Type B pancreatic cell (in vitro differentiated cells): ENCODE measurements around the gene ENKD1. TPM values are rescaled to one million over a fixed set of nuclear protein-coding genes. Genes with fewer than 3 reads are reported as not detected.

Experiments used
- DNase-seq: peaks from one replicate; pipeline ENCODE4 v3.0.0; 2021; ENCODE audit warnings: mixed read lengths; ENCODE audit not compliant: unreplicated experiment; ENCODE audit errors: extremely low spot score
- H3K27ac Mint-ChIP-seq: 2 replicates; pipeline ENCODE4 v1.8.0; 2021; ENCODE audit warnings: mild to moderate bottlenecking, mixed read lengths
- H3K27me3 Mint-ChIP-seq: 2 replicates; pipeline ENCODE4 v1.8.0; 2021; ENCODE audit warnings: mixed read lengths
- H3K36me3 Mint-ChIP-seq: 2 replicates; pipeline ENCODE4 v1.8.0; 2021; ENCODE audit warnings: mixed read lengths
- H3K4me1 Mint-ChIP-seq: one replicate; pipeline ENCODE4 v1.8.0; 2021; ENCODE audit warnings: mixed read lengths; ENCODE audit not compliant: unreplicated experiment
- H3K4me3 Mint-ChIP-seq: 2 replicates; pipeline ENCODE4 v1.8.0; 2021; ENCODE audit warnings: mild to moderate bottlenecking, mixed read lengths
- H3K9me3 Mint-ChIP-seq: 2 replicates; pipeline ENCODE4 v1.8.0; 2021; ENCODE audit warnings: mixed read lengths
- total RNA-seq: library from RNA; stranded (reverse); gene quantifications from 2 replicates; pipeline ENCODE4 v1.2.1, GENCODE V29; 2021; ENCODE audit warnings: low replicate concordance
- TF ChIP-seq, protein P1 (sequence below): fragments of 200-600 bp; sonication (generic); conservative IDR thresholded peaks from 2 replicates; pipeline ENCODE4 v1.5.0; 2021; ENCODE audit warnings: antibody characterized with exemption, mild to moderate bottlenecking

ENKD1 gene
- total RNA-seq, 1 donor from 2014 or later = 18.8 TPM

DNA sequence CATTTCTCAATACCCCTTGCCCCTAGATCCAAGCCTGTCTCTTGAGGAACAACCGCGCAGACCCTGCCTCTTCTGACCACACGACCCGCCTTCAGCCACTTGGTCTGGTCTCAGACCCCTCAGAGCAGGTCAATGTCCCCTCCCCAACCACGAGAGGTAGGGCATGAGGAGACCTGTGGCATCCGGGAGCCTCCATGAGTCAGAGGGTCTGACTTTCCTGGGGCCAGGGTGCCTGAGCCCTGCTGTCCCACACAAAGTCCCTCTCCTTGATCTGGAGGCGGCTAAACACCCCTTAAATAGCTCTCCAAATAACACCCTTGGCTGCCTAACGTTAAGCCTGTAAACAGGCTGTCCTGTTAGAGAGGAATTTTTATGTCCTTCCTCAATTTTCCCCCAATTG lies 16.5 kb downstream of the ENKD1 start:
- no peaks in the 10 kb centered on the region for H3K4me1 Mint-ChIP-seq
- no peak overlapping the region for H3K27ac Mint-ChIP-seq
- no peak for DNase-seq
- no peaks in the 10 kb centered on the region for H3K9me3 Mint-ChIP-seq
- no peak overlapping the region for H3K4me3 Mint-ChIP-seq
- TF ChIP-seq, protein P1, sequence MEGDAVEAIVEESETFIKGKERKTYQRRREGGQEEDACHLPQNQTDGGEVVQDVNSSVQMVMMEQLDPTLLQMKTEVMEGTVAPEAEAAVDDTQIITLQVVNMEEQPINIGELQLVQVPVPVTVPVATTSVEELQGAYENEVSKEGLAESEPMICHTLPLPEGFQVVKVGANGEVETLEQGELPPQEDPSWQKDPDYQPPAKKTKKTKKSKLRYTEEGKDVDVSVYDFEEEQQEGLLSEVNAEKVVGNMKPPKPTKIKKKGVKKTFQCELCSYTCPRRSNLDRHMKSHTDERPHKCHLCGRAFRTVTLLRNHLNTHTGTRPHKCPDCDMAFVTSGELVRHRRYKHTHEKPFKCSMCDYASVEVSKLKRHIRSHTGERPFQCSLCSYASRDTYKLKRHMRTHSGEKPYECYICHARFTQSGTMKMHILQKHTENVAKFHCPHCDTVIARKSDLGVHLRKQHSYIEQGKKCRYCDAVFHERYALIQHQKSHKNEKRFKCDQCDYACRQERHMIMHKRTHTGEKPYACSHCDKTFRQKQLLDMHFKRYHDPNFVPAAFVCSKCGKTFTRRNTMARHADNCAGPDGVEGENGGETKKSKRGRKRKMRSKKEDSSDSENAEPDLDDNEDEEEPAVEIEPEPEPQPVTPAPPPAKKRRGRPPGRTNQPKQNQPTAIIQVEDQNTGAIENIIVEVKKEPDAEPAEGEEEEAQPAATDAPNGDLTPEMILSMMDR = no peak
- H3K36me3 Mint-ChIP-seq = no peaks in the 10 kb centered on the region
- H3K27me3 Mint-ChIP-seq = peaks cover 52% of the 10 kb centered on the region

DNA sequence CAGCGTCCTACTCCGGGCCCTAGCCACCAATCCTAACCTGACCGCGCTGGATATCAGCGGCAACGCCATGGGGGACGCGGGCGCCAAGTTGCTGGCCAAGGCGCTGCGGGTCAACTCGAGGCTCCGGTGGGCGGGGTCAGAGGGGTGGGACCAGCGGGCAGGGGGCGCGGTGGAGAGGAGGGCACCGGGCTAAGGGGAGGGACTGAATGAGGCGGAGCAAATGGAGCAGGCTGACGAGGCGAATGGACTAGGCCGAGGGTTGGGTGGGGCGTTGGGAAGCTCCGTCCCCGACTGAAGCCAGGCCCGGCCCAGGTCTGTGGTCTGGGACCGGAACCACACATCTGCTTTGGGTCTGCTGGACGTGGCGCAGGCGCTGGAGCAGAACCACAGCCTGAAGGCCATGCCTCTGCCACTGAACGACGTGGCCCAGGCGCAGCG lies 17.0 kb downstream of the ENKD1 start:
- no peaks in the 10 kb centered on the region for H3K4me1 Mint-ChIP-seq
- peaks cover 47% of the 10 kb centered on the region for H3K27me3 Mint-ChIP-seq
- no peak for DNase-seq
- H3K27ac Mint-ChIP-seq = no peak overlapping the region
- H3K4me3 Mint-ChIP-seq = no peak overlapping the region
- TF ChIP-seq, protein P1 = no peak
- H3K36me3 Mint-ChIP-seq = no peaks in the 10 kb centered on the region
- no peaks in the 10 kb centered on the region for H3K9me3 Mint-ChIP-seq

DNA sequence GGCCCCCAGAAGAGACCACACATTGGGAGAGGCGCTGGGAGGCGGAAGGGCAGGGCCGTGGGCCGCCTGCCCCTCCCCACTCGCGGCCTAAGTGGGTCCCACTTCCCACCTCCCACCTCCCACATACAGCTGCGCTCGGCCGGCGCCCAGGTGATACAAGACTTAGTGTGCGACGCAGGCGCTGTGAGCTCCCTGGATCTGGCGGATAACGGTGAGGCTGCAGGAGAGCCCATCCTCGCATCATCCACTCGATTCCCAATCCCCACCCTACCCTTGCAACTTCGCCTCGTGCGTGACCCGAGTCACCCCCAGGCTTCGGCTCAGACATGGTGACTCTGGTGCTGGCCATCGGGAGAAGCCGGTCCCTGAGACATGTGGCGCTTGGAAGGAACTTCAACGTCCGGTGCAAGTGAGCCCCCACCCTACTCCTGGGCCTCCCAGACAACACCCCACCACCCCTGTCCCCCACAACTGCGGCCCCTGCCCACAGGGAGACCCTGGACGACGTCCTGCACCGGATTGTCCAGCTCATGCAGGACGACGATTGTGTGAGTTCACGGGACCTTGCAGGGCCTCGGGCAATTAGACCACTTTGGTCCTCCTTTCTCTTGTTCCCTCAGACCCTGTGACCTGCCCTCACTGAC lies 17.7 kb downstream of the ENKD1 start:
- TF ChIP-seq, protein P1 = no peak
- Mint-ChIP-seq H3K27me3 (peaks cover 50% of the 10 kb centered on the region), H3K4me3 (no peak overlapping the region), H3K27ac (no peak overlapping the region), H3K4me1 (no peaks in the 10 kb centered on the region), H3K9me3 (no peaks in the 10 kb centered on the region), H3K36me3 (no peaks in the 10 kb centered on the region)
- no peak for DNase-seq

DNA sequence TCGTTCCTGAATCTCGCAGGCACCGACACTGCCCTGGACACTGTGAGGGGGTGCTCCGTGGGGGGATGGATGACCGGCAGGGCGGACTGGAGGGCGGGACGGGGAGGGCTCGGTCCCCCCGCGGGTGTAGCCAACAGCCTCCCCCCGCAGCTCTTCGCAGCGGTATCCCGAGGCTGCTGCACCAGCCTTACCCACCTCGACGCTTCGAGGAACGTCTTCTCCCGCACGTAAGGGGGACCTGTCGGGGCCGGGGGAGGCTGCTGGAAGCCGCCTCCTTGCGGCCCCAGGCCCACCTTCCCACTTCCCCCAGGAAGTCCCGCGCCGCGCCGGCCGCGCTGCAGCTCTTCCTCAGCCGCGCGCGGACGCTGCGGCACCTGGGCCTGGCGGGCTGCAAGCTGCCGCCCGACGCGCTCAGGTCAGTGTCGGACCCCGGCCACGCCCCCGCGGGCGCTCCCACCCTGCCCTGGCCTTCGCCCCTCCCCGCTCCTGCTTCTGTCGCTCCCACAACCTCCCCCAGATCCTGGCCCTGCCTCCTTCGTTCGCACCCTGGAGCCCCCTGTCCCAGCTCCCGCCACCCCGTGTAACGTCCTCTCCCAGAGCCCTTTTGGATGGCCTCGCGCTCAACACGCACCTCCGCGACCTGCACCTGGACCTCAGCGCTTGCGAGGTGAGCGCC lies 18.3 kb downstream of the ENKD1 start:
- Mint-ChIP-seq H3K4me1 (no peaks in the 10 kb centered on the region), H3K27me3 (peaks cover 49% of the 10 kb centered on the region), H3K4me3 (no peak overlapping the region), H3K27ac (no peak overlapping the region), H3K9me3 (no peaks in the 10 kb centered on the region), H3K36me3 (no peaks in the 10 kb centered on the region)
- TF ChIP-seq, protein P1 = no peak
- no peak for DNase-seq

DNA sequence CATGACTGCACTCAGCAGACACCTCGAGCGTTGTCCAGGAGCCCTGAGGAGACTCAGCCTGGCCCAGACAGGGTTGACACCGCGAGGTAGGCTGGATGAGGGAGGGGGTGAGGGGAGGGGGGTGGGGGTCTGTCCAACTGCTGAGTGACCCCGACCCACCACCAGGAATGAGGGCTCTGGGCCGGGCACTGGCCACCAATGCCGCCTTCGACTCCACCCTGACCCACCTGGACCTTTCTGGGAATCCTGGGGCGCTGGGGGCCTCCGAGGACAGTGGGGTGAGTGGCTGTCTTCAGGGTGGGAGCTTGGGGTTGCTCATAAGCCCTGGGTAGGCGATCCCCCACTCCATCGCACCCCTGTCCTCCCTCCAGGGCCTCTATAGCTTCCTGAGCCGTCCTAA lies 18.9 kb downstream of the ENKD1 start:
- Mint-ChIP-seq H3K27ac (no peak overlapping the region), H3K4me3 (no peak overlapping the region), H3K9me3 (no peaks in the 10 kb centered on the region), H3K36me3 (no peaks in the 10 kb centered on the region), H3K4me1 (no peaks in the 10 kb centered on the region), H3K27me3 (peaks cover 49% of the 10 kb centered on the region)
- DNase-seq = no peak
- TF ChIP-seq, protein P1 = no peak
